ENCODE measurements around the gene EPSTI1.

DNA sequence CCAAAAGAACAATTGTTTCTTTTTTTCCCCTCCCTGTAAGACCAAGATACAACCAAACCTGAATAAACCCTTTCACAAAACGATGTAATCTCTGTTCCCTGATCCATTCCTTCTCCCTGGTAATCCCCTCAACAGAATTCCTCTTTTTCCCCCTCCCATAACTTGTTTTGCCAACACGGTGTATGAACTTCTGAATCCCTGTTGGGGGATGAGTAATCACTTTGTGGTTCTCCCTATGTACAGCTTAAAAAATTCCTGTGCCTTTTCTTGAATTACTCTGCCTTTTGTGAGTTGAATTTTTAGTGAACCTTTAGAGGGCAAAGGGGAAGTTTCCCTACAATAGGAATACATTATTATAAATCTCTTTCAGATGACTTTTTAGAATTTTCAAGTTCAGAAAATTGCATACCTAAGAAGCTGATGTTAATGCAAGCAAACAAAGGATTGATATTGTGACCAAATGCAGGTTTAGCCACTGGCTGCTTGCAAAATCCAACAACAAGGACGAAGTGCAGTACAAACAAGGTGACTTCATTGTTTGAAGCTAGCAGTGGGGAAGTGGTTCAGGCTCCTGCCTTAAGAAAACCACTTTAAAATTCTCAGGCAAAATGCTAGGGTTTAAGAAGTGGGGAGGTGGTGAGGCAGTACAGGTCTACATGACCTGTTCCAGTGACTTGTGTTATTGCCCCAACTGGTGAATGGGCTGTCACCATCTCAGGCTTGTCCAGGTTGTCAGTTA is 15.0 kb upstream of the EPSTI1 start:
- TF ChIP-seq, protein P1, sequence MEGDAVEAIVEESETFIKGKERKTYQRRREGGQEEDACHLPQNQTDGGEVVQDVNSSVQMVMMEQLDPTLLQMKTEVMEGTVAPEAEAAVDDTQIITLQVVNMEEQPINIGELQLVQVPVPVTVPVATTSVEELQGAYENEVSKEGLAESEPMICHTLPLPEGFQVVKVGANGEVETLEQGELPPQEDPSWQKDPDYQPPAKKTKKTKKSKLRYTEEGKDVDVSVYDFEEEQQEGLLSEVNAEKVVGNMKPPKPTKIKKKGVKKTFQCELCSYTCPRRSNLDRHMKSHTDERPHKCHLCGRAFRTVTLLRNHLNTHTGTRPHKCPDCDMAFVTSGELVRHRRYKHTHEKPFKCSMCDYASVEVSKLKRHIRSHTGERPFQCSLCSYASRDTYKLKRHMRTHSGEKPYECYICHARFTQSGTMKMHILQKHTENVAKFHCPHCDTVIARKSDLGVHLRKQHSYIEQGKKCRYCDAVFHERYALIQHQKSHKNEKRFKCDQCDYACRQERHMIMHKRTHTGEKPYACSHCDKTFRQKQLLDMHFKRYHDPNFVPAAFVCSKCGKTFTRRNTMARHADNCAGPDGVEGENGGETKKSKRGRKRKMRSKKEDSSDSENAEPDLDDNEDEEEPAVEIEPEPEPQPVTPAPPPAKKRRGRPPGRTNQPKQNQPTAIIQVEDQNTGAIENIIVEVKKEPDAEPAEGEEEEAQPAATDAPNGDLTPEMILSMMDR (IDR thresholded peaks at IDR 0.05) = no peak
- TF ChIP-seq POLR2A (IDR thresholded peaks at IDR 0.05) = no peak

Data from esophagus squamous epithelium (tissue), 4 donors.